Mammary epithelial cell (primary cell): ENCODE measurements around the gene NME7.

Experiments used
- EZH2 ChIP-seq: IDR thresholded peaks from 2 replicates; pipeline ENCODE4 v1.6.1; 2012; ENCODE audit warnings: low read length, inconsistent platforms, borderline replicate concordance
- TF ChIP-seq, protein P1 (sequence below), 2 donors: IDR thresholded peaks in 1 of 2; conservative IDR thresholded peaks in 1 of 2; 2 replicates each; pipeline ENCODE4 v1.5.1; 2011 to 2012; ENCODE audit warnings: inconsistent platforms in 2 of 2, low read length in 2 of 2, mild to moderate bottlenecking in 2 of 2, control low read depth in 1 of 2, low read depth in 1 of 2; ENCODE audit not compliant: insufficient read depth in 1 of 2; ENCODE audit errors: extremely low read depth in 1 of 2

- TF ChIP-seq, protein P1, sequence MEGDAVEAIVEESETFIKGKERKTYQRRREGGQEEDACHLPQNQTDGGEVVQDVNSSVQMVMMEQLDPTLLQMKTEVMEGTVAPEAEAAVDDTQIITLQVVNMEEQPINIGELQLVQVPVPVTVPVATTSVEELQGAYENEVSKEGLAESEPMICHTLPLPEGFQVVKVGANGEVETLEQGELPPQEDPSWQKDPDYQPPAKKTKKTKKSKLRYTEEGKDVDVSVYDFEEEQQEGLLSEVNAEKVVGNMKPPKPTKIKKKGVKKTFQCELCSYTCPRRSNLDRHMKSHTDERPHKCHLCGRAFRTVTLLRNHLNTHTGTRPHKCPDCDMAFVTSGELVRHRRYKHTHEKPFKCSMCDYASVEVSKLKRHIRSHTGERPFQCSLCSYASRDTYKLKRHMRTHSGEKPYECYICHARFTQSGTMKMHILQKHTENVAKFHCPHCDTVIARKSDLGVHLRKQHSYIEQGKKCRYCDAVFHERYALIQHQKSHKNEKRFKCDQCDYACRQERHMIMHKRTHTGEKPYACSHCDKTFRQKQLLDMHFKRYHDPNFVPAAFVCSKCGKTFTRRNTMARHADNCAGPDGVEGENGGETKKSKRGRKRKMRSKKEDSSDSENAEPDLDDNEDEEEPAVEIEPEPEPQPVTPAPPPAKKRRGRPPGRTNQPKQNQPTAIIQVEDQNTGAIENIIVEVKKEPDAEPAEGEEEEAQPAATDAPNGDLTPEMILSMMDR (conservative IDR thresholded peaks at IDR 0.05 in 1 of 2, IDR thresholded peaks at IDR 0.05 in 1 of 2; ENCODE audit: extremely low read depth in 1 of 2, insufficient read depth in 1 of 2, low read depth in 1 of 2, low read length in 2 of 2) = no peak
- TF ChIP-seq EZH2 = no peak
Measured at GRCh38 chr1:169086603-169087455, 280.8 kb downstream of the NME7 start.
